Sigmoid colon (tissue), 4 donors: ENCODE results near the gene ECSCR.

Experiments used
- CTCF ChIP-seq, 4 experiments: fragments of 450-650 bp in 3 of 4; fragments of 200-600 bp in 1 of 4; IDR thresholded peaks; one replicate each; pipeline ENCODE4 v1.5.1; 2016 to 2019; ENCODE audit warnings: antibody characterized with exemption in 4 of 4, mild to moderate bottlenecking in 3 of 4, moderate library complexity in 2 of 4
- EP300 ChIP-seq, 4 donors: sonication (generic); formaldehyde crosslinking; IDR thresholded peaks; one replicate each; pipeline ENCODE4 v1.6.1; 2017; ENCODE audit warnings: antibody characterized with exemption in 4 of 4
- POLR2A ChIP-seq, 2 donors: fragments of 450-650 bp; IDR thresholded peaks; one replicate each; pipeline ENCODE4 v1.6.1; 2016; ENCODE audit warnings: antibody characterized with exemption in 2 of 2, mild to moderate bottlenecking in 2 of 2, moderate library complexity in 2 of 2
- POLR2AphosphoS5 ChIP-seq, 4 donors: sonication (generic); formaldehyde crosslinking; IDR thresholded peaks; one replicate each; pipeline ENCODE4 v1.6.1; 2017; ENCODE audit warnings: antibody characterized with exemption in 4 of 4

- TF ChIP-seq CTCF (IDR thresholded peaks at IDR 0.05), result no peak
- TF ChIP-seq EP300 (IDR thresholded peaks at IDR 0.05), result no peak
- TF ChIP-seq POLR2A (IDR thresholded peaks at IDR 0.05), result no peak
- no peak for TF ChIP-seq POLR2AphosphoS5 (IDR thresholded peaks at IDR 0.05)
These were observed 62.9 kb downstream of the ECSCR start for GRCh38 chr5:139399501-139400121.
